Stimulated activated CD8-positive, alpha-beta memory T cell treated with anti-CD3 and anti-CD28 coated beads, Interleukin-15, amount 100 ng/mL, for 4 hours (primary cell): Measurements from ENCODE around the gene ITPRIPL1.

ENCODE experiments used
- DNase-seq, 2 donors: peaks; one replicate each; pipeline ENCODE4 v3.0.0-alpha.2; 2020; ENCODE audit warnings: low read depth in 2 of 2

ITPRIPL1 gene

DNA sequence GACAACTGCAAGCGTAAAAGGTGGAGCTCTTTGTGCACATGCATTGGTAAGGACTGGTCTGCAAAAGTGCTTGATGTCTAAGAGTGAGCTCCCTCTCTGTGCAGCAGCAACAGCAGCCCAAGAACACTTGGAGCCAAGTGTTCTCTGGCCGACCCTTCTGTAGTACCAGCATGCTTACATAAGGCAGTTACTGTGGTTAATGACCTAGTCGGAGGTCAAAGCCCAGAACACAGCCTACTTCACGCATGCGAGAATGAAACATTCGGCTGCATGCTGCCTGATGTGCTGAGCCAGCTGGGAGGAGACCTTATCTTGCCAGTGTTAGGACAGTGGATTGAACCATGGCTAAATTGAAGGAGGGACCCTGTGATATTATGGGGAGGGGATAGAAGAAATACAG lies 31.8 kb downstream of the ITPRIPL1 start:
- DNase-seq = no peak

DNA sequence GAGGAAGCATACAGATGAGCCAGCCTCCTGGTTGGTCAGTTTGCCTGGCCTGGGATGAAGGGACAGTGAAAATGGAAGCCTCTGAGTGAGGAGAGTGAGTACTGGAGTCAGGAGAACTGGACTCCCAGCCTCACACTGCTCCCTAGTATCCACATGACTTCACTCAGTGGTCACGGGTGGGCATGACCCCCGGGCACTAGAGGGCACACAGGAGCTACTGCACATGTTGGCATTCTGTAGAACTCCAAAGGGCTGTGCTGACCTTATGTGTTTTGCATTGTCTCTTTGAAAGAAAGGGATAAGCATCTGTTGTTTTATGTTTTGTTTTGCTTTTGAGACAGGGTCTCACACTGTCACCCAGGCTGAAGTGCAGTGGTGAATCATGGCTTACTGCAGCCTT lies 34.2 kb downstream of the ITPRIPL1 start:
- DNase-seq = peak in 1 of 2 donors; percentile 10

DNA sequence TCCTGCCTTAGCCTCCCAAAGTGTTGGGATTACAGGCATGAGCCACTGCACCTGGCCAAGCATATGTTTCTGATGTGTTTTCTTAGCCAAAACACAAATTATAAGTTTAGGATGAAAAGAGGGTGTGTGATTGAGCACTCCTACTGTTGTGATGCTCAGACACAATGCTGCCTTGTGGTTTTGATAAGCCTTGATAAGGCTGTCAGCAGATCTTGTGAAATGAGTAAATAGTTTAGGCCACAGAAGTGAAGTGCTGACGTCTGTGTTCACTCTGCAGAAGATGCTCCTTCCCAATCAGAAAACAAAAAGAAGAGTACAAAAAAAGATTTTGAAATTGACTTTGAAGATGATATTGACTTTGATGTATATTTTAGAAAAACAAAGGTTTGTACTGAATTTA lies 34.7 kb downstream of the ITPRIPL1 start:
- no peak for DNase-seq

DNA sequence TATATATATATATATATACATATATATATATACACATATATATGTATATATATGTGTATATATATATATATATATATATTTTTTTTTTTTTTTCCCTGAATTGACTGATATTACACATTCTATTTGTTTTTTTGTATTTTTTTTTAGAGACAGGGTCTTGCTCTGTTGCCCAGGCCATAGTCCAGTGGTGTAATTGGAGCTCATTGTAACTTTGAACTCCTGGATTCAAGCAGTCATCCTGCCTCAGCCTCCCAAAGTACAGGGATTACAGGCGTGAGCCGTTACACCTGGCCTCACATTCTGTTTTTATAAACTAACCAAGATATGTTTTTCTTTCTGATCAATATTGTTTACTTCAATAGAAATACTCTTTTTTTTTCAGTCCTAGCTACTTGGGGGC lies 36.6 kb downstream of the ITPRIPL1 start:
- no peak for DNase-seq

DNA sequence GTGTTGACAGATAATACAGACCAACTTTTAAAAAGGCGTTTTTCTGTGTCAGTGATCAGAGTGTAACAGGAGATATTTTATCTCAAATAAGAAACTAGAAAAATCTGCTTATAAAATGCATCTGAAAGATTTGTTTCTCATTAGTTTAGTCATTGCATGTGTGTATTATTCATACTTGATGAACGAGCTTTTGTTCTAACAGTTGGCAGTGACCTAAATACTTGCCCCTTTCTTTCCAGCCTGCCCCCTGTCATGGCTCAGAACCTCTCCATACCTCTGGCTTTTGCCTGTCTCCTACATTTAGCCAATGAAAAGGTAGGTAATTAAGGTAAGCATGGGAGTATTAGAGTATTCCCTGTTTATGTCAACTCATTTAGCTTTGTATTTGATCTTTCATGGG lies 44.1 kb downstream of the ITPRIPL1 start:
- DNase-seq = no peak

DNA sequence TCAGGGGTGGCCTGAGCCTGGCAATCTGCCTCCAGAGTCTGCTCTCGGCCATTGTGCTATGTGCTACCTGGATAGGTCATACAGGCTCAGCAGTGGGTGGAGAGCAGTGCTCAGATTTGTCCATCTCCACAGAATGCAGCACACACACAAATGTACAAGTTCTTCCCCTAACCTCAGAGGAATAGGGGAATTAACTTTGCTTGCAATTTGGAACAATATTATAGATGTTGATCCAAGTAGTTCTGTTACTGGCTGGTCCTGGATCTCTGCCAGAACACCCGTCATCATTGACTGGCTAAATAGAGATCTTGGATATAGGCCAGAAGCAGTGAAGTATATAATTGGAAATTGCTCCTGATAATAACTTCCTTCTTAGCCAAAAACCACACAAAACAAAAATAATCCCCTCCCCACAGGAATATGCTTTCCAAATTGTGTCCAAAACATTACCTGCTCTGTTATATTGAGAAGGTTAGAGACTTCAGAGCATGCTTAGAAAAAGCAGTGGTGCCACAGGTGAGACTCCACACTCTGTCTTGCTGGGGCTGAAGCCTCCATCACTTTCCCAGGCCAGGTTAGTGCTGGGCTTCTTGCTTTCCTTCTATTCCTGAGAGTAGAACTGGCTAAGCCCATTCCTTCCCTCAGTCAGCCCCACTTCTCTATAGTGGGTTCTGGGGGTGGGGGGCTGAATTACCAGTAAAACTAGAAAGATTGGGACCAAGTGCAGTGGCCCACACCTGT lies 49.3 kb downstream of the ITPRIPL1 start:
- no peak for DNase-seq
